NCI-H2029 treated with DMSO at 0.1 percent for 48 hours (cell line): ENCODE results near the gene BARHL2.
A peak's percentile ranks its signal among the peaks of the same experiment; 100 is the strongest.

ENCODE experiments used
- DNase-seq: peaks from one replicate; lab custom pipeline; 2025; lab: John Stamatoyannopoulos, UW

The BARHL2 gene

DNA sequence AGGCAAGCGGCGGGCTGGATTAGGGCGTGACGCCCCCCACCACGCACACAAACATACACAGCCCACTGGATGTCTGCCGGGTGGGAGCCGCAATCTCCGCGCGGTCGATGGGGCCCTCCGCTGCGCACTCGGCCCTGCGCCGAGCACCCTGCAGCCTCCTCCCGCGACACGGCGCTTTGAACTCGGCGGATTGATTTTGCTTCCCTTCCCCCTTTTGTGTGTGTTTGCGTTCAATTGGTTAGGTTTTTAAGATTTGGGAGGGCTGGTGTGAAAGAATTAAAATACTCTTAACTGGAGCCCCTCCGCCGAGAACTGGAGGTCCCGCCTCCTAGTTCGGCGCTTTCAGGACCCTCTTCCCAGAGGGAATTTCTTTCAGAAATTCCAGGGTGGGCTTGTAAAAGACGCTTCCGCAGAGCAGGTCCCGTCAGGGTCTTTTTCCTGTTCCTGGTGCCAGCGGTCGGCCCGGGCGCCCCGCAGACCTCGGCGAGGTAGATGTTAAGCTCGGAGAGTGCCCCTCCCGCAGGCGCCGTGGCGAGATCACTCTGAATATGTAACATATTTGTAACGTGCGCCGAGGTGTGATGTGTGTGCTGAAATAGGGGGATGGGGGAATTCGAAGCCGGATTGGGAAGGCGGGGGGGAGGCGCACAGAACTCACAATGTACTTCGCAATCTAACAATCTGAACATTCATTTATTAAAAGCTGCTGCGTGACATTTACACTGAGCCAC lies 8.0 kb upstream of the BARHL2 start:
- DNase-seq, result no peak

DNA sequence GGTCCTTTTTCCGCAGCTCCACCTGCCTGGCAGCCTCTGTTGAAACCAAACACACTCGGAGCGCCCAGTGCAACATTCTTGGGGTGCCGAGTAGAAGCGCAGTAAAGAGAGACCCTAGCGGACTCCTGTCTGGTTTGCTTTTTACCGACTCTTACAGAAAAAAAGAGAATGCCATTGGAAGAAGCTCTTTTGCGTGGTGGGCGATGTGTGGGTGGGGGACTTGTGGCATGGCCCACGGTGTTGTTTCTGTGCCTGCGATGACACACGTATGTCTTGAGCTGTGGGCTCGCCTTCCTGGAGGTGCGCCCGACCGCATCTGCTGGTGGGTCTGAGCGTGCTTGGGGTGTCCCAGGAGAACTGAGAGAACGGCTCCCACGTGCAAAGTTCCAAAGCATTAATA lies 7.3 kb upstream of the BARHL2 start:
- DNase-seq, result no peak

DNA sequence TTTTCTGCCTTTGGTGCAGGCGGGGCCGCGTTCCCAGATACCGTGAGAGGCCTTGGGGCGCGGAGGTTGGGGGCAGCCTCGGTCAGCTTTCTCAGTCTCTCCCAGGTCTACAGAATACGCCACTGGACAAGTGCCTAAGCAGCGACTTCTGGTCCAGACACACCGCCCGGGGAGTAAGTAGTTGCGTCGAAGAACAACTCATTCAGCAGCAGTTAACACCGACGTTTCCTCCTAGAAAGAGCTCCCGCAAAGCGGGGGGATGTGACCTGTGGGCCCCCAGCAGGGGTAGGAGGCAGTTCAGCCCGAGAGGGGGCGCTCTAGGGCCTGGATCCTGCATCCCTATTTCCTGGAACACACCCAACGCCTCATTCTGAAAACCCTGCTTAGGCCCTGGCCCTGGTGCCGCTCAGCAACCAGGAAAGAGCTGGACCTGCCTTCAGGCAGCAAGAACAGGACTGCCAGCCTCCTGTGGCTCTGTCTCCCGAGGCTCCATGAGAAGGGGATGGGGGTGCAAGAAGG lies 6.5 kb upstream of the BARHL2 start:
- DNase-seq, result no peak

DNA sequence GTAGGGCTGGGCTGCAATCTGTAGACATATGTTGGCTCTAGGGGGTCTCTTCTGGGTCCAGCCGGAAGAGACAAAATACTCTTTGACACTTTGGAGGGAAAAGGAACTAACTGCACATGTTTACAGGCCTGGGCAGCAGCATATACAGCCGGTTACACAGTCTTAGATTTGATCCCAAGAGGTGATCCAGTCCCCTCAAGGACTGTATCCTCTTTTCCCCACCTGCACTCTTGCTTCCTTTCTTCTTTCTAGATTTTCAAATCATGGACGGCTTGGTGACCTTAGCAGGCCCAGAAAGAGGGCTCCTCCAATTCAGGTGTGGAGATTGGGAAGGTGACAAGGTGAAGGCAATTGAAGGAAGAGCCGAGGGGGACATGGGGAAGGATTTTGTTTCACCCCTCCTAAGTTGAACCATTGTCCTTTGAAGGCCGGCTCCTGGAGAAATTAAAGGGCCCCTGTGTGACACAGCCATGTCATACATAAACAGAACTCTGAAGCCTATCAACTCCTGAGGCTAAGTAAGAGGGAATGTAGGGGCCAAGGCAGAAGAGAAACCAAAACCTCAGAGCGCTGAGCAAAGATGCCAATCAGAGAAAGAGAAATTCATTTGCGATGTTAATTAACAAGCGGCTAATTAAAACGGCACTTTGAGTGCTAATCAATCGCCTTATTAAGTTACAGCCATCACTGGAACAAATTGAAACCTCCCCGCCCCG lies 5.9 kb upstream of the BARHL2 start:
- no peak for DNase-seq

DNA sequence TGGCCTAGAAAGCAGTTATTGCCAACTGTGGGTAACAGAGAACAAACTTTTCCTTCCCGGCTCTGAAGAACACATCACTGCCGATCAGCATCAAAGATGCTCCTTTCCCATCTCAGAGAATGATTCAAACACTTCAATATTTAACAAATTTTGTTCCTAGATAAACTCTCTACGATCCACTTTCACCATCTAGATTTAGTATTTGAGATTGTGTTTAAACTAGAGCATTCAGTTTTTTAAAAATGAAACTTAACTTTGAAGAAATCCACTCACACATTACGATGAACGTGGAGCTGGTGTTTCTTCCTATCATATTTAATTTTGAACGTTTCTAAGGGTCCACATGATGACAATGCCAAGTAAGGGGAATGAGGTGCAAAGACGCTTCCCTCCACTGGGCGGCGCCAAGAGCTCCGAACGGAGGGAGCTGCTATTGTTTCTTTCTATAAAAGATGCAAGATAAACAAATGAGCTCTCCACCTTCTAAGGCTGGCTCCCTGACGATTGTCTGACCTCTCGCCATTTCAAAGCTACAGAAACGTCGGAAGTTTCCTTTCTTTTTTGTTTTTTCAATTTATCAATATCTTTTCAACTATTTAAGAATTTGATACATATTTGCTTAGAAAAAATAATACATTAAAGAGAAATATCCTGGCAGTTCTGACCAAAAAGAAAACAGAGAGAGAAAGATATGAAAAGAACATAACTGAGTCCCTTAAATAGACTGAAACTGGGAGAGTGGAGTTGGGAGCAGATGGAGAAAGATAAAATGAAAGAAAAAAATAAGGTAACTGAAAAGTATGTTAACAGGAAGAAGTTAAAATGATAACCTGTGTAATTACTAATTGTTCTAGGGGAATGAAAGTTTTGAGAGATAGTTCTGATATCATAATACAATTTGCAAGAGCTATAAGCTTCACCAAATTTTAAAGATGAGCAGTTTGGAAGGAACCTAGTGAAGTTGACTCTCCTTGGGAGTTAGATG lies 4.4 kb upstream of the BARHL2 start:
- peak; percentile 89 for DNase-seq

DNA sequence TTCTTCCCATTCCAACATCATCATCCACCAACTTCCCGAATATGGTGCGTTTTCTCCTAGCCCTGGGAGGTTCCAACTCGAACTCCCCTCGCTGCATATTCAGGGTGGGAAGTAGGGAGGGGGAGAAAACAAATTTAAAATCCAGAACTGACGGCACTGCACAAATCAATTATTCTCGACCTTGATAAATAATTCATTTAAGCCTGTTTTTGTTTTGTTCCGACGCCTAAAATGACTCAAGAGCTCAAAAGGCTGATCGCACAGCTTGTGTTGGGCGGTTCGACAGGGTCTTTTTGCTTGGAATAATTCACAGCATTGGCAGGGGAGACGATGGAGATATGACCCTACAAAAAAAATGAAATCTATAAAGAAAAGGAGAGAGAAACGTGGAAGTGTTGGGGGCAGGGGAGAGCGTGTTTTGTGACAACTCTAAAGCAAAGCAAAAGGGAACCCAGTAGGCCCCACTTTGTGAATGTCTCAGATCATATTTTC lies 3.1 kb upstream of the BARHL2 start:
- DNase-seq, result no peak

DNA sequence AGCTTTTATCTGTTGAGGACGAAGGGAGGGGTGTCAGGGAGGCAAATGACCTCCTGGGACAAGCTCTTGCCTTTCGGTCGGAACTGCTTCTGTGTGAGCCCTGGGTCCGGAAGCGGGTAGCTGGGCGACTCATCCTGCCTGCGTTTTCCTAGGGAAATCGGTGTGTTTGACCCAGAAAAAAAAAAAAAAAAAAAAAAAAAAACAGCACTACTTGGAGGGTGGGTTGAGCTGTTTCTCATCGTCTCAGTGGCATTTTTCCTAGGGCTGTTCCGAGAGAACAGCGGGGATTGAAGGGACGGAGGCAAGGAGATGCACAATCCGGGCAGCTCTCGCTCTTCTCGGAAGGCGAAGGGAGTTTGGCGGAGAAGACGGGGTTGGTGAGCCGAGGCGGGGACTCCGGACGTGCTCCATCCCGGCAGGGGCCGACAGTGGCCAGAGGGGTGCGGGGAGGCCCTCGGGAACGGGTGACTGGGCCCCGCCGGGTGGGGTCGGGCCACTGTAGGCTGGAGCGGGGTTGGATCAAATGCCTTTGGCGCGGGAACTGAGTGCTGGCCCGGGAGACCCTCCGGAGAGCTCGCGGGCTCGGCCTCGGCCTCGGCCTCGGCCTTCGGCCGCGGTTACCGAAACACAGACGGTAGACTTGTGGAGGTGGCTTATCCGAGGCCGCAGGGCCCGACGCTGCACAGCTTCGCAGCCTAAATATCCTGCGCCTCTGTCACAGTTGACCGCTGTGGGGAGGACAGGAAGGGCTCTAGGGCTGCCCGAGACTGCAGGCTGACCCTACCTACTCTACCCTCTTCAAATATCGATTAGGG lies 2.4 kb upstream of the BARHL2 start:
- no peak for DNase-seq

DNA sequence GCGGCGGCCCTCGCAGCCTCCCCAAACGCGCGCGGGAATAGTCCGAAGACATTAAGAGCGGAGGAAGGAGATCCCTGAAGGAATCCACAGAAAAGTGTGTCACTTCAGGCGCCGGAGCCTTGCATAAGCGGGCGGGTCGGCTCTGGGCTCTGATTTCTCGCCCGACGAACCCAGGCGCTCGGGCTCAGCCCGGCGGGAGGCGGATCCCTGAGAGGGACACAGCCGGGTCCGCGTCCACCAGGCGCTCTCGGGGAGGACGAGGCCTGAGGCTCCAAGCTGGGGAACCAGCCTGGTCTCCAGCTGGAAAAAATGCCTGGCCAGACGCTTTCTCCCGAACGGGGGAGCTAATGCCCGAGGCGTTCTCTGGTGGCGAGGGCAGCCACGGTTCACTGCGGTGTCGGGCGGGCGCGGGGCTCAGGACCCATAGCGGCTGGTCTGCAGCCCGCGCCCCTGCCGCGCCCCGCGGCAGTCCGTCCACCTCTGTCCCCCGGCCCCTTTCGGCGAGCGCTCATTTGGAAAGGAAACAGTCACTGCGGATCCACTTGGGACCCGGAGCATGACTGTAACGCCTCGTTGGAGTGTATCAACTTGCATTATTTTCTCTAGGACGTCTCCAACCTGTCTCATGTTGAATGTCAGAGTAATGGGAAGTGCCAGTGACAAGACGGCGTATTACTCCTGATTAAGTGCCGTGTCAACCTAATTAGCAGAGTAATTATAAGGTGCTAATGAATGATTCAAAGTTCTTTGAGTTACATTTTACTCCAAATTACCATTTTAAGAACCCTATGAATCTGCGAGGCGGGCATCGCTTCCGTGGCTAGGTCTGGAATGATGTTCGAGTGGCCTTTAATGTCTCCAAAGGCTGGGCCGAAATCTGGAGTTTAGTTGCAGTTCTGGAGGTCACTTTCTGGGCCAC lies 1.6 kb upstream of the BARHL2 start:
- DNase-seq, result no peak

DNA sequence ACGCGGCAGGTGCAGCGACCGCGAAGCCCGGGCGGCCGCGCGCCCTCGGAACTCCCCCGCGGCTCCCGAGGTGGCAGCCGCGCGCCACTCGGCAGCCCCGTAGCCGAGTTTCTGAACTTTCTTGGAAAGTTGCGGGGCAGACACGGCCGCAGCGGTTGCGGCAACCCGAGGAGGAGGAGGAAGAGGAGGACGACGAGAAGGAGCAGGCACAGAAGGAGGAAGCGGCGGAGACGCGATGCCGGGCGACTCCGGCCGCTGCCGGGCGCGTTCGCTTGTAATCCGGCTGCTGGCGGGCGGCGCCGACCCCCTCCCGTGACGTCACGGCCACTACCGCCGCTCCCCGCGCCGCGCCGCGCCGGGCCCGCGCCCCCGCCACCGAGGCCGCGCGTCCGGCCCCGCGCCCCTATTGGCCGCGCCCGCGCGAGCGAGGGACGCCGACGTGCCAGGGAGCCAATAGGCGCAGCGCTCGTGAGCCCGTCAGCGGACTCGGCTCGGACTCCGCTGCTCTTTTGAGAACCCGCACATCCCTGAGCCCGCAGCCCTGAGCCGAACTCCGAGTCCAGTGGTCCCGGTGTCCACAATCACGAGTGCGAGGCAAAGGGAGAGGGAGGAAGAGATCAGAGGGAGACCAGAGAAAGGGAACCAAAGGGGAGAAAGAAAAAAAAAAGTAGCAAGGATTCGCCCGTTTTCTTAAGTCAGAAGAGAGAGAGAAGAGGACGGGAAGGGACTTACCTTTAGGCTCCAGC lies 736 bp upstream of the BARHL2 start:
- DNase-seq, result no peak

DNA sequence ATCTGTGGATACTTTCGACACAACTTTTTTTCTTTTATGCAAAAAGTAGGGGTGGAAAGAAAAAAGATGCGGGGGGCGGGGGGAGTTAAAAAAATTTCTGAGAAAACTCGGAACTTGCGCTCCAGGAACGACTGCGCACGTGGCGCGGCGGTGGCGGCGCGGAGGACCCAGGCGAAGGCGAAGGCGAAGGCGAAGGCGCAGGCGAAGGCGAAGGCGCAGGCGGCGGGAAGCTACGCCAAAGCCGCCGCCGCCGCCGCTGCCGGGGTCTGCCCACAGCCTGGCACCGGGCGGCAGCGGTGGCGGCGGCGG lies 208 bp upstream of the BARHL2 start:
- DNase-seq, result no peak

DNA sequence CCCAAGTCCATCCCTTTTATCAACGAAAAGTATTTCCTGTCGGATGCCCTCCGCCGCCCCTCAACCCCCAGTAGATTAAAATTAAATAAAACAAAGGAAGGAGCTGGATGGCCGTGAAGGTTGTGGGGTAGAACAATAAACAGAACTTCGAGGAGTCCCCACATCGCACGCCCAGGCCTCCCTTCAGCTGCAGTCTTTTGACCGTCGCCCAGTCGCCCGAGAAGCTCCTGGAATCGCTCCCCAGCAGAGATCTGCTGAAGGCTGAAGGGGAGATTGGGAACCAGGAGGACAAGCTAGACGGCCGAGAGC lies 905 bp downstream of the BARHL2 start:
- DNase-seq, result no peak

DNA sequence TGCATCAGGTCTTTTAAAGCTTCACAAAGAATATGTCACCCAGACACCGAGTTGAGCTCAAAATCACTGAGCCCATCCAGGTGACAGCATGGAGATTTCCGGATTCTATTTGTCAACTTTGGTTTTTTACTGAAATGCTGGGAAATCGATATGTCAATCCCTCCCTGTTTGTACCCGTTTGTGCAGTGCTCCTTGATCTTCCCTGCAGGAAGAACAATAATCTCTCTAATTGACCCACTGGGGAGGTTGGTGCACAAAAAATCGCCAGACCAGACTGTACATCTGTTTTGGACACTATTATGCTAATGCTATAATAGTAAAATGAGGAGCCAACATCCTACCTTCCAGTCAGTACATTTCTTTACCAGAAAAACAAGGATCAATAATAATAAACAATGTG lies 1.8 kb downstream of the BARHL2 start:
- DNase-seq, result no peak

DNA sequence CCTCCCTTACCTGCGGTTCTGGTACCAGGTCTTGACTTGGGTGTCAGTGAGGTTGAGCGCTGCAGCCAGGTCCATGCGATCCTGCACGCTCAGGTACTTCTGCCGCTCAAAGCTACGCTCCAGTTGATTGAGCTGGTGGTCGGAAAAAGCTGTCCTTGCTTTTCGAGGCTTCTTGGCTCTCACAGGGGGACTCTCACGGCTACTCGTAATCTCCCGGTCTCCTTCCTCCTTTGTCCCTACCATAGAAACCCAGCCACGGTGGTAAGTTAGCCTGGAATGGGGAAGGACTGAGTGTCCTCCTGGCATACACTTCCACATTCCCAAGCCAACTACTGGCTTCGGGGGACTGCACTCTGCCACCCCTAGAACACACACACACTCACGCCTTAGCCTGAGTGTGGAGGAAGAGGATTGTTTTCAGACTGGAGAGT lies 2.6 kb downstream of the BARHL2 start:
- DNase-seq, result no peak

DNA sequence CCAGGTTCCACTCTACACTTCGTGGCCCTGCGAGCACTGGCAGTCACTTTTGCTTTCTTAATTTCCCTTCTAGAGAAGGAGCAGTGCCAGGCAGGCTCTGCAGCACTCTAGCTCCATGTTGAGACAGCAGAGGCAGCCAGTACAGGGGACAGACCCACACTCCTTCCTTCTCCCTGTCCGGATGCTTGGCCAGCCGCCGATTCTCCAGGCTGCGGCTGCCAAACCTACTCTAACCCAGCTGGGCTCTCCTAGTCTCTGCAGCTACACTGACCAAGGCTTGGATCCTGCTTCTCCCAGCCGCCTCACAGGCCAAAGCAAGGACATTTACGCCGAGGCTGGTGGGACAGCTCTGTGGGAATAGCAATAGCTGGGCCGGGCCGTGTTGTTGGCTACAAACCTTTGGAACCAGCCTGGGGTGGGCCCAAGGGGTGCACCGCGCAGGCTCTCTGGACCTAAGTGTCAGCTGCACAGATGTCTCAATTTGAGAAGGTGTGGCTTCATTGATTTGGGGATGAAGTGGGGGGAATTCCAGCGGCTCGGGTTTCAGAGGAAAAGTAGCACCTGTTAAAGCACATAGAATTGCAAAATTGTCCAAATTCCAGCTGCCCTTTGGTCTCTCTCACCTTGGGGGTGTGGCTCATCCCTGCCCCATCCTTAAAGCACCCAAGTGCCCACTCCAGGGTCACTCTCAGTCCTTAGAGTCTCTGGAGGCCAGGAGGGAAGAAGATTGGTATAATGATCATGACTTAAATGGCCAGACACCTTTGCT lies 3.2 kb downstream of the BARHL2 start:
- no peak for DNase-seq

DNA sequence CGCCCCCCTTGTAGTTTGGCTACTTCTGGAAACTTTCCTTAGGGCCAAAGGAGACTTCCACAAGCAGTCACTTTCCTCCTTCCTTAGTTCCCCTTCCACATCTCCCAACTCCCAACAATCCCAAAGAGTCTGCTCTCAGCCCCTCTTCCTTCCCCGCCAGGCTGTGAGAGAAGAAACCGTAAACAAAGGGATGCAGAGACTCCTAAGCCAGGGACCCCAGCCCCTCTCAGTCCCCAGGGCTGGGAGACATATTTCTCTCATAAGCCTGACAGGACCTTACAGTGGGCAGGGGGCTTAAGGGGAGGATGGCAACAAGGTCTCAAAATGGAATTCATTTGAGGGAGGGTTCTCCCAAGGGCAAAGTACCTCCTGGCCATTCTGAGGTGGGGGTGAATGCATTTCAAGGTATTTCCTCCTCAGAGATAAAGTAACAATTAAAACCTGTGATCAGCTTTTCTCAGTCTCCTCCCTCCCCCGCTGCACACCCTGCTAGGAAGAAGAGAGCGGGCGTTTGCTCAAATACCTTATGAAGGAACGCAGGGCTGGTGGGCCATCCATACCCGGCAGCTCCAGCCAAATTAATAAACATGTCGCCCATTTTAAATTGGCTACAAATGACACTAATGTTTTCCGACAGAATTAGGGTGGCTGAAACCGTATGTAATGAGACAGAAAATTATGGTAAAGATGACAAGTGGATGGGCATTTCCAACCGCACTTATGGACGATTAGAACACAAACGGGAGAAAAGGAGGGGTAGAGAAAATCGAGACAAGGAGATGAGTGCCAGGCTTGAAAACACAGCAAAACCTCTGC lies 4.0 kb downstream of the BARHL2 start:
- no peak for DNase-seq

DNA sequence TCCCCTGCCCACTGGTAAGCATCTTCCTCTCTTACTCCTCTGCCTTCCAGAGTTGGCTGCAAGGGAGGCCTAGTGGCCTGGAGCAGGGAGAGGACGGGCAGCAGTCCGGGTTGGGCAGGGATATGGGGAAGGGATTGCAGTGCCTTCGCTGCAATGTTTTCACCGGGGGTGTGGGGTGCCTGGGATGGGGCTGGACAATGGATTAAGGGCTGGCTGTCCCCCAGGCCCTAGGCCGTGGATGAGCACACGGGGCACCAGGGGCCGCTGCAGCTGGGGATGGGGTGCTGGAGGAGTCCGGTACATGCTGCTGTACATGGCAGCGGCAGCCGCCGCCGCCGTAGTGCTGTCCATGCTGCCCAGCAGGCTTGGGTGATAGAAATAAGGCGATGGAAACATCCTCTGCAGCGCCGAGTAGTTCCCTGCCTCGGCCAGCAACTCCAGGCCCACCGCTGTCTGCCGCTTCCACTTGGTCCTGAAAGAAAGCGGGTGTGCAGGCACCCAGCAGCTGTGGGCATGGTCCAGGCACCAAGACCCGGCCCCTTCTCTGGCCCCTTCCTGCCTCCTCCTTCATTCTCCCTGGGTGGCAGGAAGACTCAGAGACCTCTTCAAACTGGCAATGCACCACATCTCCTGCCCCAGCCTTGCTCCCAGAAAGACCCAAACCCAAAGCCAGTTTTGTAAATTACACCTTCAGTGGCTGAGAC lies 4.8 kb downstream of the BARHL2 start:
- no peak for DNase-seq

DNA sequence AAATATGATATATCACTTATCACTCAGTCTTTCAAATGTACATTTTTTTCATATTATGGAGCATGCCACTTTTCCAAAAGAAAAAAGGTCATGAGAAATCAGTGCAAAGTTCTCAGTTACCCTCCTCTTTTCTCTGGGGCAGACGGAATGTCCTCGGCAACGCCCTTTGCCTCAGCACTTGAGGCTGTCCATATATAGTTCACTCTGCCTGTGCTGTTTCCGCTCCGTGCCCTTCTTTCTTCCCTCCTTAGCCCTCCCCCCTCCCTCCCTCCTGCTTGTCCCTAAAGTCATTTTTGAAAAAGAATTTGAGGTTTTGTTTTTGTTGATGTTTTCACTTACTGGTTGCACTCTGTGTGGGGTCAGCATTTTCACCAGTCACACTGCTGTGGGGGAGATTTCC lies 5.4 kb downstream of the BARHL2 start:
- no peak for DNase-seq
